Measurements from ENCODE around the gene SLC5A6. TPM values are rescaled to one million over a fixed set of nuclear protein-coding genes. Genes with fewer than 3 reads are reported as not detected.

The SLC5A6 gene
- total RNA-seq, 1 experiment from 2014 or later = 122 TPM

DNA sequence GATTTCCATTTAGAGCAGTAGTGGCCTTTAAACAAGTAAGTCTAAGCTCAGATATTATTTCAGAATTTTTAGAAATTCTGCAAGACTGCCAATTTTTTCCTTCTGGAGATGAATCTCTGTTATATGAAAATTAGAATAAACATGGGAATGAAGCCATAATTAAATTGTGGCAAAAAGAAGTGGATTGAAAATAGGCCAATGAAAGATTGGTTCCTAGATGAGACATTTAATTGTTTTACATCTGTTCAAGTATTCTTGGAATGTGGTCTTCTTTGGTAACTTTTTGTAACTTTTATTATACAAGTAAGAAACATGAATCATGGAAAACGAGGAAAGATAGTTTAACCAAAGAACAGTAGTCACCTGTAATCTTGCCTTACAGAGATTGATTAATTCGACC, 15.4 kb upstream of the SLC5A6 start:
- H3K9ac ChIP-seq (ENCODE audit: extremely low read depth, insufficient read length, low read length) = no peak overlapping the region
- H2AK5ac ChIP-seq (ENCODE audit: insufficient read length, low read length) = no peak overlapping the region
- H3K4ac ChIP-seq (ENCODE audit: low read depth, low read length) = no peak overlapping the region
- H4K5ac ChIP-seq (ENCODE audit: insufficient read length, low read depth, low read length) = no peak overlapping the region
- no peak overlapping the region for H3T11ph ChIP-seq (ENCODE audit: low read length)
- H3K14ac ChIP-seq (ENCODE audit: insufficient read depth, low read length) = no peak overlapping the region
- H3K9me3 ChIP-seq (ENCODE audit: control insufficient read depth, low read depth, low read length) = no peaks in the 10 kb centered on the region
- Mint-ChIP-seq H3K9me3 (no peaks in the 10 kb centered on the region), H3K27ac (no peak overlapping the region), H3K36me3 (ENCODE audit: insufficient read depth in 1 of 3, low read depth in 3 of 3) (peaks cover 64 to 95% (median 89%) of the 10 kb centered on the region in 3 experiments), H3K27me3 (ENCODE audit: low read depth) (no peaks in the 10 kb centered on the region), H3K4me1 (no peaks in the 10 kb centered on the region), H3K4me3 (no peak overlapping the region)
- no peak overlapping the region for H2BK5ac ChIP-seq (ENCODE audit: insufficient read length, low read length)
- no peaks in the 10 kb centered on the region for H3K27me3 ChIP-seq (ENCODE audit: insufficient read depth, low read length)
- no peak overlapping the region for H2AFZ ChIP-seq (ENCODE audit: low read length)
- no peaks in the 10 kb centered on the region for H3K79me2 ChIP-seq (ENCODE audit: insufficient read depth, low read length)
- no peak overlapping the region for H3K27ac ChIP-seq (ENCODE audit: insufficient read length, low read depth, low read length)
- H3K23ac ChIP-seq (ENCODE audit: insufficient read length, low read depth, low read length) = no peak overlapping the region
- no peak overlapping the region for H2BK120ac ChIP-seq (ENCODE audit: low read depth, low read length, poor library complexity, severe bottlenecking)
- H3K56ac ChIP-seq (ENCODE audit: insufficient read length, low read depth, low read length) = no peak overlapping the region
- no peak overlapping the region for H4K8ac ChIP-seq (replicated peaks; ENCODE audit: insufficient read length, low read depth, low read length)
- H2BK12ac ChIP-seq (ENCODE audit: insufficient read length, low read depth, low read length) = no peak overlapping the region
- TF ChIP-seq, protein P1, sequence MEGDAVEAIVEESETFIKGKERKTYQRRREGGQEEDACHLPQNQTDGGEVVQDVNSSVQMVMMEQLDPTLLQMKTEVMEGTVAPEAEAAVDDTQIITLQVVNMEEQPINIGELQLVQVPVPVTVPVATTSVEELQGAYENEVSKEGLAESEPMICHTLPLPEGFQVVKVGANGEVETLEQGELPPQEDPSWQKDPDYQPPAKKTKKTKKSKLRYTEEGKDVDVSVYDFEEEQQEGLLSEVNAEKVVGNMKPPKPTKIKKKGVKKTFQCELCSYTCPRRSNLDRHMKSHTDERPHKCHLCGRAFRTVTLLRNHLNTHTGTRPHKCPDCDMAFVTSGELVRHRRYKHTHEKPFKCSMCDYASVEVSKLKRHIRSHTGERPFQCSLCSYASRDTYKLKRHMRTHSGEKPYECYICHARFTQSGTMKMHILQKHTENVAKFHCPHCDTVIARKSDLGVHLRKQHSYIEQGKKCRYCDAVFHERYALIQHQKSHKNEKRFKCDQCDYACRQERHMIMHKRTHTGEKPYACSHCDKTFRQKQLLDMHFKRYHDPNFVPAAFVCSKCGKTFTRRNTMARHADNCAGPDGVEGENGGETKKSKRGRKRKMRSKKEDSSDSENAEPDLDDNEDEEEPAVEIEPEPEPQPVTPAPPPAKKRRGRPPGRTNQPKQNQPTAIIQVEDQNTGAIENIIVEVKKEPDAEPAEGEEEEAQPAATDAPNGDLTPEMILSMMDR (conservative IDR thresholded peaks at IDR 0.05) = no peak
- no peak overlapping the region for H2BK20ac ChIP-seq (ENCODE audit: low read depth, low read length, poor library complexity, severe bottlenecking)
- H3K18ac ChIP-seq (ENCODE audit: insufficient read length, low read depth, low read length) = no peak overlapping the region
- H2BK15ac ChIP-seq (ENCODE audit: low read depth, low read length) = no peak overlapping the region
- DNase-seq = no peak
- H3K79me1 ChIP-seq (ENCODE audit: insufficient read depth, low read depth, low read length, poor library complexity, severe bottlenecking) = no peaks in the 10 kb centered on the region
- H4K91ac ChIP-seq (ENCODE audit: insufficient read length, low read depth, low read length) = no peak overlapping the region
- H4K20me1 ChIP-seq (ENCODE audit: control insufficient read depth, insufficient read depth, insufficient read length) = no peaks in the 10 kb centered on the region
- no peaks in the 10 kb centered on the region for H3K4me1 ChIP-seq (ENCODE audit: insufficient read depth, low read length)
- H3K23me2 ChIP-seq (ENCODE audit: insufficient read length, low read depth, low read length, poor library complexity, severe bottlenecking) = no peaks in the 10 kb centered on the region
- WGBS (ENCODE audit: extremely low coverage, insufficient read length, low lambda C conversion rate) = no CpG with 5 or more reads among the region's 2 CpGs
- H3K4me2 ChIP-seq (ENCODE audit: insufficient read depth, insufficient read length, low read length) = no peak overlapping the region
